GM18499 (cell line): ENCODE results near the gene SCAMP3.
A peak's percentile ranks its signal among the peaks of the same experiment; 100 is the strongest.

Source experiments
- ATAC-seq: cut with Tn5 transposase; IDR thresholded peaks from one replicate; pipeline ENCODE4 v1.9.1; 2021; ENCODE audit warnings: moderate number of reproducible peaks; ENCODE audit not compliant: insufficient read depth, unreplicated experiment

Gene SCAMP3

GRCh38 chr1:155286544-155286943 lies 24.4 kb upstream of the SCAMP3 start:
- no peak for ATAC-seq

DNA sequence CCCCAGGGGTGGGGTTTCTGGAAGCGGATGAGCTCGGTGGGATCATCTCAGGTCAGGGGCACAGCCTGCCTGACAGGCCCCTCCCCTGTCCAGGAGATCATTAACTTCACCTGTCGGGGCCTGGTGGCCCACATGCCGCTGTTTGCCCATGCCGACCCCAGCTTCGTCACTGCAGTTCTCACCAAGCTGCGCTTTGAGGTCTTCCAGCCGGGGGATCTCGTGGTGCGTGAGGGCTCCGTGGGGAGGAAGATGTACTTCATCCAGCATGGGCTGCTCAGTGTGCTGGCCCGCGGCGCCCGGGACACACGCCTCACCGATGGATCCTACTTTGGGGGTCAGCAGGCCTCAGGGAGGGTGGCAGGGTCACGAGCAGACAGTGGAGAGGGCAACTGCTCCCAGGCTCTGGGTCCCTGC lies 23.5 kb upstream of the SCAMP3 start:
- no peak for ATAC-seq

- ATAC-seq, result no peak
Measured at GRCh38 chr1:155285063-155285462, 22.9 kb upstream of the SCAMP3 start.

DNA sequence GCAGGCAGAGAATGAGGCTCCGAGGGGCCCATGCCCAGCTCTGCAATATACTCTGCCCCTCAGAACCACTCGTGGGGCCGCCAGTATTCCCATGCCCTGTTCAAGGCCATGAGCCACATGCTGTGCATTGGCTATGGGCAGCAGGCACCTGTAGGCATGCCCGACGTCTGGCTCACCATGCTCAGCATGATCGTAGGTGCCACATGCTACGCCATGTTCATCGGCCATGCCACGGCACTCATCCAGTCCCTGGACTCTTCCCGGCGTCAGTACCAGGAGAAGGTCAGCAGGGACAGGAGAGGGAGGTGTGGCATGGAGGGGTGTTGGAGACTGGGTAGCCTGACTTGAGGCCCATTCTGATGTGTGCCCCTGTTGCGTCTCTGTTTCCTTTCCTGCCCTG lies 22.3 kb upstream of the SCAMP3 start:
- no peak for ATAC-seq

GRCh38 chr1:155282488-155283091 lies 20.4 kb upstream of the SCAMP3 start:
- ATAC-seq, result no peak

DNA sequence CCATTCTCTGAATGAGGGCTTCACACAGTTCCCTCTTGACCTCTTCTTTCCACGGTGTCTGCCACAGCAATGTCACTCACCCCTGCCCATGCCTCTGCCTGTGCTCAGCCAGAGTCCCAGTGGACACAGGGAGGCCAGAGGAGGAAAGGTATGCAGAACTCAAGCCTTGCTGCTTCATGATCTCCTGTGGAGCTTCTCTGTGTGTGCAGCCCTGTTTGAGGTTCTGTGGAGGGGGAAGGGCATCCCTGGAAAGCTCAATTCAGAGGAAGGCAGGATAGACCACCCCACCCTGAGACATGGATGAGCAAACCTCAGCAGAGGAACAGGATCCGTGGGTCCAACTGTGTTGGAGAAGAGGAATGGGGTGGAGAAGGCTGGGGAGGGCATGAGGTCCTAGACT lies 17.1 kb upstream of the SCAMP3 start:
- ATAC-seq, result no peak

- ATAC-seq, result no peak
Measured at GRCh38 chr1:155278689-155279160, 16.6 kb upstream of the SCAMP3 start.

DNA sequence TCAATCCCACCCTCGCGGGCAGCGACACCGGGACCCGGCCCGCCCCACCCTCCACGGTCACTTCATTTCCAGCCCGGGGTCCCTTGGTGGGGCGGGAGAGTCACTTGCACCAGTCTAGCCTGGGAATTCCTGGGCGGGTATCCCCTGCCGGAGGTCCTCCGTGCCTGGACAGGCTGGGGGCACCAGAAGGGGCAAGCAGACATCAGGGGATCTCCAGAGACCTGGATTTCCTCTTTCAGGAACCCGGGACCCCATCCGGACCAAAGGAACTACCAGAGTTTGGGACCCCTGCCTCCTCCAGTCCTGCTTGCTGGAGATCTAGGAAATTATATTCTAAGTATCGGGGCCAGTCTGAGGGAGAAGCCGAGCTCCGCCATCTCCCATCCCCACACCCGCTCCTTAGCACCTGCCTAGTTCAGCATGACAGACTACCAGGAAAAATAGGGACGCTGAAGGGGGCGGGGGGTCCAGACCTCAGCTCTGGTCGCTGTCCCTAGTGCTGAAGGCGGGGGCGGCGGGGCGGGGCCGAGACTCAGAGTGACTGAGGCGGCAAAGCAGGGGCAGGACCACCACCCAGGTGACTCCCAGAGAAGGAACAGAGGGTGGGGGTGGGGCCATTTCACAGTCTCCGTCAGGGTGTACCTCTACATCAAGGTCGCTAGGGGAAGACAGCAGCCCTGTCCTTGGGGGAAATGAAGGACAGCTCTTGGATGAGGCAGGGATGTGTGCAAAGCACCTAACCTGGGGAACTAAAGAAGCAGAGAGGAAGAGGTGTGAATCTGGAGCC lies 15.9 kb upstream of the SCAMP3 start:
- no peak for ATAC-seq

DNA sequence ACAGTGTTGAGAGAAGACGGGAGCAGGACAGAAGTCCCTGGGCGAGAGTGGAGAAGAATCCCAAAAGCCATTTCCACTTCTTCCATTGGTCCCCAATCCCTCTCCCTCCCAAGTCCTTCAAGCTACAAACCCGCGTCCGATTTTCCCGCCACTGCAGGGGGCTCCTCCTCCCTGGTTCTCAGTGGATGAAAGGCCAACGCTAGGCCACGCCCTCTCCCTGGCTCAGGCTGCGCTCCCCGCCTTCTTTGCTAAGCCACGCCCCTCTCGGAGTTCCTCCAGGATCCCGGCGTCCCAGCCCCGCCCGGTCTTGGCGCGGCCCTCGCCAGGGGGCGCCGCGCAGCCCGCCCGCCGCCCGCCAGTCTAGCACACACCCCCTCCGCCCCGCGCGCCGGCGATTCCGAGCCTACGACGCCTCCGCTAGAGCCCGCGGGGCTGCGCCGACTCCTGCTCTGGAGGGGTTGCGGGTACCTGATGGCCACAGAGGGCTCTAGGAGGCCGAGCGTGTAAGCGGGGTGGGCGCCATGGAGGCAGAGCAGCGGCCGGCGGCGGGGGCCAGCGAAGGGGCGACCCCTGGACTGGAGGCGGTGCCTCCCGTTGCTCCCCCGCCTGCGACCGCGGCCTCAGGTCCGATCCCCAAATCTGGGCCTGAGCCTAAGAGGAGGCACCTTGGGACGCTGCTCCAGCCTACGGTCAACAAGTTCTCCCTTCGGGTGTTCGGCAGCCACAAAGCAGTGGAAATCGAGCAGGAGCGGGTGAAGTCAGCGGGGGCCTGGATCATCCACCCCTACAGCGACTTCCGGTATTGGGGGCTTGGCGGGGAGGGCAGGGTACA lies 15.1 kb upstream of the SCAMP3 start, which contains the start of gene HCN3:
TSS of gene HCN3 (plus strand) at position 394 of the 832 bp plus-strand sequence. CDS start at position 522, 128 bp downstream.
- ATAC-seq, result no peak

- ATAC-seq, result peak; percentile 43
Measured at GRCh38 chr1:155273343-155274245, 11.4 kb upstream of the SCAMP3 start, which contains the start of gene CLK2. CLK2 (minus strand) TSS chr1:155273504; CDS start chr1:155270977, 2,527 bp downstream.

DNA sequence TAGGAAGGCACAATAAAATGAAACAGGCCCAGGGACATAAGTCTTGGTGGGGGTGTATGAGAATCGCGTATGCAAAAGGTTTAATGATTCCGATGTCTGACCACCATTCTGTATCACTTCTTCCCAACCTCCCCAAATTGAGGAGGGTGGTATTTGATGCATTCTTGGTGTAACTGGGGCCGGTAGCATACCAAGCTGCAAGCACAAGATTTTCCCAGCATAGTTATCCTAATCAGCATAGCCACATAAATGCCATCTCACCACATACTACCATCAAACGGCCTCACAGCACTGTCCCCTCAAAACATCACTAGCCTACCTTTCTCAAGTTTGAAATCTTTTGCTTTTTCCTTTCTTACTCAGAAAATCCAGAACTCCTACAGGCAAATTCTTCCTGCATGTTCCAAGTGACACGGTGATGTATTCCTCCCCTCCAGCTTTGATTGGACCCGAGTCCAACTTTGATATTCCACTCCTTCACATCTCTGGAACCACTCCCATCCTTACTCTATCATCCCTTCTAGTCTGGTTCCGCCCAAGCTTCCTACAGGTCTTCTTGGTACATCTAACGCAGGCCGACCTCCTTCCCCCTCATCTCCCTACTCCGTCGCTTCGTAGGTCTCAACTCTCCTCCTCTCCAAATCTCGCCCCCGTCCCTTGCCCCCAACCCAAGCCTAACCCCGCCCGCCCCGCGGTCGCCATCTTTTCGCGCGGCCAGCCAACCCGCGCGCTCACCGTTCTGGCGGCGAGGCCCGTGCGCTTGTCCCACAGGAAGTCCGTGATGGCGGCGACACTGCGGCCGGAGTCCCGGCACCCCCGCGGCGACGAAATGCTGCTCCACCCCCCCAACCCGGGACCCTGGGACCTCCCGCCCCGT lies 10.5 kb upstream of the SCAMP3 start:
- ATAC-seq, result peak; percentile 9

DNA sequence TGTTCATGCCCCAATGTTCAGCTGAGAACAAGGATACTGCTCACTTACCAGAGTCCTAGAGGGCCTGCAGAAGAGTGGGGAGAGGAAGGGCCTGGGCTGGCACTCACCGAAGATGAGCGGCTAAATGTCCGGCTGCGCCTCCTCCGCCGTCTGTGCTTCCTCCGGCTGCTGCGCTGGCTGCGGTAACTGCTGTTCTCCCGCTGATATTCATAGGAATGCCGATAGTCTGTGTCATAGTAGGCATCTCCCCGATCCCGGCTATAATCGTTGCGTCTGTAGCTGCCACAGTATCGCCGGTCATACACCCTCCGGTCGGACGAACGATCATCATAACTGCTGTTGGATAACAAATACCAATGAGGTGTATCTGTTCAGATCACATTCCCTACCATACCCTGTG lies 7.2 kb upstream of the SCAMP3 start:
- ATAC-seq, result no peak

- no peak for ATAC-seq
Measured at GRCh38 chr1:155268630-155269029, 6.5 kb upstream of the SCAMP3 start.

DNA sequence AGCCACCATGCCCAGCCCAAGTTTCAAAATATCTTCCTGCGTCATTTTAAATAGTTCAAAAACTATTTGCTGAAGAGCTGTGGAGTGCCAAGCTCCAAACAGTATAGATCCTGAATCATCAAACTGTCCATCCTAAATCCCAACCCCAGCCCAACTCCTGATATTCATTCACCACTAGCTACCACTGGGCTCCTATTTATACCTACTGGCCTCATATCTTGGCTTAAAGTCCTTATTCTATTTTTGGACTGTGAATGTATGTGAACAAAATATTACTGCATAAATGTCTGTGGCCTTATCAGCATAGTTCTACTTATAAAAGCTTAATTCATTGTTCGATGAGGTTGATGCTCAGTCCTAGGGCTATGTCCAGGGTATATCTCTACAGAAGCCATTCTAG lies 5.2 kb upstream of the SCAMP3 start:
- ATAC-seq, result no peak

DNA sequence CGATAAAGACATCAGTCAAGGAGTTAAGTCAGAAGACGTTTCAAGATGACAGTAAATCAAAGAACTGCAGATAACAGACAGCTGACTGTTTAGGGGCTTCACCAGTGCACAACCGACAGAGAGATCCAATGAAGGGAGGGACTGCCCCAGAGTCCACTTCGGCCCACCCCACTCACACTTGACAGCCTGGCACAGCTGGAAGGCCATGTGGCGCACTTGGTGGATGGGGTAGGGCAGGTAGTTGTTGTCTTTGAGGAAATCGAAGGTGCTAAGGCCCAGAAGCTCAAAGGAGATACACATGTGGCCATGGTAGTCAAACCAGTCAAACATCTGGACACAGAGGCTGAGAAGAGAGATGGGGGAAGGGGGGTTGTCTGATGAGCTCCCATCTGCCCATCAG lies 4.4 kb upstream of the SCAMP3 start:
- ATAC-seq, result no peak

DNA sequence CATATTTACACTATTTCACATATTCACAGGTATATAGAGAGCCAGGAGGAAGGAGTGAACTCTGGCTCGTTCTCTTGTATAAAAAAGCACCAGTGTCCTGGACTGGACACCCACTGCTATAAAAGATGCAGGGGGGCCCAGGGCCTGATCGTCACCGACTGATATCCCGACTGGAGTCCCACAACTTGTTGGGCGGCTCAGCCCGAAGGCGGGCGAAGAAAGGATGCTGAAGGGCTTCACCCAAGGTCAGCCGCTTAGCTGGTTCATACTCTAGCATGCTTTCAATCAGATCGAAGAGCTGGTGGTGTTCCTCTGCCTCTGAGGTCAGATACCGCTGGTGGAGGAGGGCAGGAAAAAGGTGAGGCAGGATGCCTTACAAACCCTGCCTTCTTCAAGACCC lies 907 bp upstream of the SCAMP3 start:
- no peak for ATAC-seq

- no peak for ATAC-seq
Measured at GRCh38 chr1:155261493-155261851, 688 bp downstream of the SCAMP3 start.

GRCh38 chr1:155260276-155260675 lies 1.9 kb downstream of the SCAMP3 start:
- ATAC-seq, result no peak
